Measurements from ENCODE around the gene TAOK3.
A peak's percentile ranks its signal among the peaks of the same experiment; 100 is the strongest.

The TAOK3 gene

DNA sequence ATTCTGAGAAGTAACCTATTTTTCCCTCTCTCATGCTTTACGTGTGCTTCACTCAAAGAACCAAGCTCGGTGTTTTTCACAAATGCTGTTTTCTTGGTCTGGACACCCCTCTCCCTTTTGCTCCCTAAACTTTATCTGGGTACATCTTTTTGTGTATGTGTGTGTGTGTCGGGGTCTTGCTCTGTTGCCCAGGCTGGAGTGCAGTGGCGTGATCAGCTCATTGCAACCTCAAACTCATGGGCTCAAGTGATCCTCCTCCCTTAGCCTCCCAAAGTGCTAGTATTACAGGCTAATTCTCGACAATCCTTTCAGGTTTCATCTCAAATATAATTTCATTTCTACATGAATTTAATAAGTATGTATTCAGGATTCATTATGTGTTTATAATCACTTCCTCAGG is 153.6 kb downstream of the TAOK3 start:
- no peak for TF ChIP-seq EZH2 (IDR thresholded peaks at IDR 0.05)
- no peak for TF ChIP-seq FOXP2 (optimal IDR thresholded peaks at IDR 0.05; ENCODE audit: control extremely low read depth, extremely low read length, insufficient read depth)
- TF ChIP-seq POLR2AphosphoS5 (IDR thresholded peaks at IDR 0.05; ENCODE audit: borderline replicate concordance, low read depth, low read length): no peak
- H3K27ac ChIP-seq: no peak overlapping the region
- no peak overlapping the region for H3K9ac ChIP-seq (ENCODE audit: insufficient read length)
- DNase-seq (ENCODE audit: low read depth, low spot score): no peak
- H3K4me3 ChIP-seq: no peak overlapping the region
- no peaks in the 10 kb centered on the region for H3K9me3 ChIP-seq (ENCODE audit: low read depth, low read length)
- no peaks in the 10 kb centered on the region for H3K36me3 ChIP-seq (ENCODE audit: insufficient read depth, low read length)

GRCh38 chr12:118213452-118213851 is 159.3 kb downstream of the TAOK3 start:
- Histone ChIP-seq H3K9ac (ENCODE audit: insufficient read length) (no peak overlapping the region), H3K4me3 (no peak overlapping the region), H3K36me3 (ENCODE audit: insufficient read depth, low read length) (no peaks in the 10 kb centered on the region), H3K27ac (no peak overlapping the region), H3K9me3 (ENCODE audit: low read depth, low read length) (no peaks in the 10 kb centered on the region)
- DNase-seq (ENCODE audit: low read depth, low spot score): no peak
- TF ChIP-seq EZH2 (IDR thresholded peaks at IDR 0.05): no peak
- no peak for TF ChIP-seq FOXP2 (optimal IDR thresholded peaks at IDR 0.05; ENCODE audit: control extremely low read depth, extremely low read length, insufficient read depth)
- TF ChIP-seq POLR2AphosphoS5 (IDR thresholded peaks at IDR 0.05; ENCODE audit: borderline replicate concordance, low read depth, low read length): no peak

- no peaks in the 10 kb centered on the region for H3K9me3 ChIP-seq (ENCODE audit: low read depth, low read length)
- H3K4me3 ChIP-seq: no peak overlapping the region
- no peak for TF ChIP-seq EZH2 (IDR thresholded peaks at IDR 0.05)
- no peak for TF ChIP-seq FOXP2 (optimal IDR thresholded peaks at IDR 0.05; ENCODE audit: control extremely low read depth, extremely low read length, insufficient read depth)
- no peak for TF ChIP-seq POLR2AphosphoS5 (IDR thresholded peaks at IDR 0.05; ENCODE audit: borderline replicate concordance, low read depth, low read length)
- no peak for DNase-seq (ENCODE audit: low read depth, low spot score)
- no peak overlapping the region for H3K27ac ChIP-seq
- no peaks in the 10 kb centered on the region for H3K36me3 ChIP-seq (ENCODE audit: insufficient read depth, low read length)
- H3K9ac ChIP-seq (ENCODE audit: insufficient read length): no peak overlapping the region
Observed at GRCh38 chr12:118212606-118213005, 160.1 kb downstream of the TAOK3 start.

GRCh38 chr12:118206107-118206412 is 166.6 kb downstream of the TAOK3 start:
- DNase-seq (ENCODE audit: low read depth, low spot score): no peak
- no peak overlapping the region for H3K27ac ChIP-seq
- TF ChIP-seq EZH2 (IDR thresholded peaks at IDR 0.05) (no peak), FOXP2 (optimal IDR thresholded peaks at IDR 0.05; ENCODE audit: control extremely low read depth, extremely low read length, insufficient read depth) (no peak), POLR2AphosphoS5 (IDR thresholded peaks at IDR 0.05; ENCODE audit: borderline replicate concordance, low read depth, low read length) (no peak)
- H3K4me3 ChIP-seq: no peak overlapping the region
- no peaks in the 10 kb centered on the region for H3K9me3 ChIP-seq (ENCODE audit: low read depth, low read length)
- H3K36me3 ChIP-seq (ENCODE audit: insufficient read depth, low read length): no peaks in the 10 kb centered on the region
- H3K9ac ChIP-seq (ENCODE audit: insufficient read length): no peak overlapping the region

DNA sequence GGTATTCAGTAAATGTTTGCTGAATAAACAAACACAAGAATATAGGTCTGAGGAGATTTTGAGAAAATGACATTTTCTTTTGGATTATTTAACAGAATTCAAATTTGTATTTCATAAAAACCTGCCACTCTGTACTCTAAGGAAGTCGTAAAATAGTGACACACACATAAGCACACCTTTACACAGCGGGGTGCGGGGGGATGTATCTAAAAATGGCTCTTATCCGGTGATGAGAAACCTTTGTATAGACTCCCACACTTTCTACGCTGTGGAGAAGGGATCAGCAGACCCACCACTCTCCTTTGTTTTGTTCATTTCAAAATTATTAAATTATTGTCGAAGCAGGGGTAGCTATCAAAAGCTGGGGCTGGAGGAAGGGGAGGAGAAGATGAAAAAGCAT is 178.7 kb downstream of the TAOK3 start:
- no peak overlapping the region for H3K27ac ChIP-seq
- no peaks in the 10 kb centered on the region for H3K36me3 ChIP-seq (ENCODE audit: insufficient read depth, low read length)
- H3K4me3 ChIP-seq: no peak overlapping the region
- no peaks in the 10 kb centered on the region for H3K9me3 ChIP-seq (ENCODE audit: low read depth, low read length)
- DNase-seq (ENCODE audit: low read depth, low spot score): no peak
- no peak overlapping the region for H3K9ac ChIP-seq (ENCODE audit: insufficient read length)
- TF ChIP-seq POLR2AphosphoS5 (IDR thresholded peaks at IDR 0.05; ENCODE audit: borderline replicate concordance, low read depth, low read length): no peak
- no peak for TF ChIP-seq FOXP2 (optimal IDR thresholded peaks at IDR 0.05; ENCODE audit: control extremely low read depth, extremely low read length, insufficient read depth)
- TF ChIP-seq EZH2 (IDR thresholded peaks at IDR 0.05): no peak

DNA sequence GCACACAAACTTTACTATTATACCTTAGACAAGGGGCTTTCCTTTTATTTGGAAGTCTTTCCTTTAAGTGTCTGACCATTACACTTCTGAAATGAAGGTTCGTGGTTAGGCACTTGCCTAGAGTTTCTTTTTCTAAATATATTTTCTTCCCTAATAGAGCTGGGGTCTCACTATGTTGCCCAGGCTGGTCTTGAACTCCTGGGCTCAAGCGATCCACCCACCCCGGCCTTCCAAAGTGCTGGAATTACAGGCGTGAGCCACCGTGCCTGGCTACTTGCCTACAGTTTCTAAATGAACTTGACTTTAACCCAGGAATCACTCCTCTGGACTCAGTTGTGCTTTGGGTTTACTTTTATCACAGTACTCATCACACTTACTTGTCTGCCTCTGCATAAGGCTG is 179.2 kb downstream of the TAOK3 start:
- TF ChIP-seq EZH2 (IDR thresholded peaks at IDR 0.05): no peak
- no peak for TF ChIP-seq POLR2AphosphoS5 (IDR thresholded peaks at IDR 0.05; ENCODE audit: borderline replicate concordance, low read depth, low read length)
- no peak for TF ChIP-seq FOXP2 (optimal IDR thresholded peaks at IDR 0.05; ENCODE audit: control extremely low read depth, extremely low read length, insufficient read depth)
- no peak overlapping the region for H3K4me3 ChIP-seq
- no peak for DNase-seq (ENCODE audit: low read depth, low spot score)
- no peak overlapping the region for H3K27ac ChIP-seq
- H3K9me3 ChIP-seq (ENCODE audit: low read depth, low read length): no peaks in the 10 kb centered on the region
- H3K9ac ChIP-seq (ENCODE audit: insufficient read length): no peak overlapping the region
- no peaks in the 10 kb centered on the region for H3K36me3 ChIP-seq (ENCODE audit: insufficient read depth, low read length)

- DNase-seq (ENCODE audit: low read depth, low spot score): no peak
- peak overlapping the region; percentile 77 for H3K4me3 ChIP-seq
Observed at GRCh38 chr12:118190266-118190665, 182.4 kb downstream of the TAOK3 start.

GRCh38 chr12:118189741-118190191 is 182.9 kb downstream of the TAOK3 start:
- Histone ChIP-seq H3K9ac (ENCODE audit: insufficient read length) (peak overlapping the region; percentile 72), H3K9me3 (ENCODE audit: low read depth, low read length) (no peaks in the 10 kb centered on the region), H3K4me3 (peak overlapping the region; percentile 77), H3K36me3 (ENCODE audit: insufficient read depth, low read length) (no peaks in the 10 kb centered on the region), H3K27ac (peak overlapping the region; percentile 70; the same call in 1 of the 2 replicates)
- DNase-seq (ENCODE audit: low read depth, low spot score): no peak
- TF ChIP-seq EZH2 (IDR thresholded peaks at IDR 0.05) (no peak), FOXP2 (optimal IDR thresholded peaks at IDR 0.05; ENCODE audit: control extremely low read depth, extremely low read length, insufficient read depth) (no peak), POLR2AphosphoS5 (IDR thresholded peaks at IDR 0.05; ENCODE audit: borderline replicate concordance, low read depth, low read length) (no peak)

More at GRCh38 chr12:118190266-118190665, 182.4 kb downstream of the TAOK3 start:
- Histone ChIP-seq H3K27ac (peak overlapping the region; percentile 70; the same call in 1 of the 2 replicates), H3K9me3 (ENCODE audit: low read depth, low read length) (no peaks in the 10 kb centered on the region), H3K9ac (ENCODE audit: insufficient read length) (peak overlapping the region; percentile 72), H3K36me3 (ENCODE audit: insufficient read depth, low read length) (no peaks in the 10 kb centered on the region)
- TF ChIP-seq FOXP2 (optimal IDR thresholded peaks at IDR 0.05; ENCODE audit: control extremely low read depth, extremely low read length, insufficient read depth) (no peak), EZH2 (IDR thresholded peaks at IDR 0.05) (no peak), POLR2AphosphoS5 (IDR thresholded peaks at IDR 0.05; ENCODE audit: borderline replicate concordance, low read depth, low read length) (no peak)

- no peak for DNase-seq (ENCODE audit: low read depth, low spot score)
- H3K27ac ChIP-seq: no peak overlapping the region
- no peaks in the 10 kb centered on the region for H3K36me3 ChIP-seq (ENCODE audit: insufficient read depth, low read length)
- H3K4me3 ChIP-seq: peak overlapping the region; percentile 77
- H3K9me3 ChIP-seq (ENCODE audit: low read depth, low read length): no peaks in the 10 kb centered on the region
- no peak overlapping the region for H3K9ac ChIP-seq (ENCODE audit: insufficient read length)
- TF ChIP-seq POLR2AphosphoS5 (IDR thresholded peaks at IDR 0.05; ENCODE audit: borderline replicate concordance, low read depth, low read length) (no peak), EZH2 (IDR thresholded peaks at IDR 0.05) (no peak), FOXP2 (optimal IDR thresholded peaks at IDR 0.05; ENCODE audit: control extremely low read depth, extremely low read length, insufficient read depth) (no peak)
Observed at GRCh38 chr12:118188690-118189371, 183.9 kb downstream of the TAOK3 start.
